GM04503 (cell line): ENCODE data around the gene FBXL4.

ENCODE experiments used
- DNase-seq: peaks from one replicate; pipeline ENCODE4 v3.0.0-alpha.2; 2012; ENCODE audit warnings: low read depth

Gene FBXL4

GRCh38 chr6:98880486-98880885 is 67.3 kb downstream of the FBXL4 start:
- DNase-seq: no peak

GRCh38 chr6:98877250-98877649 is 70.5 kb downstream of the FBXL4 start:
- DNase-seq: no peak

- DNase-seq: no peak
Observed at GRCh38 chr6:98875375-98875774, 72.4 kb downstream of the FBXL4 start.

- no peak for DNase-seq
Observed at GRCh38 chr6:98871821-98872220, 75.9 kb downstream of the FBXL4 start.

GRCh38 chr6:98871057-98871456 is 76.7 kb downstream of the FBXL4 start:
- peak; percentile 81 for DNase-seq

- DNase-seq: no peak
Observed at GRCh38 chr6:98864497-98864896, 83.2 kb downstream of the FBXL4 start.

GRCh38 chr6:98848539-98849242 is 99.1 kb downstream of the FBXL4 start:
- no peak for DNase-seq

GRCh38 chr6:98847779-98848538 is 99.8 kb downstream of the FBXL4 start:
- no peak for DNase-seq

- DNase-seq: no peak
Observed at GRCh38 chr6:98847416-98847778, 100.3 kb downstream of the FBXL4 start.

- DNase-seq: no peak
Observed at GRCh38 chr6:98846021-98846380, 101.7 kb downstream of the FBXL4 start.

- no peak for DNase-seq
Observed at GRCh38 chr6:98845211-98846020, 102.3 kb downstream of the FBXL4 start.

- no peak for DNase-seq
Observed at GRCh38 chr6:98844244-98845210, 103.2 kb downstream of the FBXL4 start.

GRCh38 chr6:98843271-98844243 is 104.2 kb downstream of the FBXL4 start:
- DNase-seq: no peak

GRCh38 chr6:98842342-98843180 is 105.2 kb downstream of the FBXL4 start:
- DNase-seq: no peak

GRCh38 chr6:98841621-98842341 is 106.0 kb downstream of the FBXL4 start:
- DNase-seq: no peak

- DNase-seq: no peak
Observed at GRCh38 chr6:98840996-98841513, 106.7 kb downstream of the FBXL4 start.

- no peak for DNase-seq
Observed at GRCh38 chr6:98840385-98840784, 107.4 kb downstream of the FBXL4 start.

GRCh38 chr6:98839781-98840361 is 107.9 kb downstream of the FBXL4 start:
- DNase-seq: no peak
